ENCODE measurements around the gene MORC3.

DNA sequence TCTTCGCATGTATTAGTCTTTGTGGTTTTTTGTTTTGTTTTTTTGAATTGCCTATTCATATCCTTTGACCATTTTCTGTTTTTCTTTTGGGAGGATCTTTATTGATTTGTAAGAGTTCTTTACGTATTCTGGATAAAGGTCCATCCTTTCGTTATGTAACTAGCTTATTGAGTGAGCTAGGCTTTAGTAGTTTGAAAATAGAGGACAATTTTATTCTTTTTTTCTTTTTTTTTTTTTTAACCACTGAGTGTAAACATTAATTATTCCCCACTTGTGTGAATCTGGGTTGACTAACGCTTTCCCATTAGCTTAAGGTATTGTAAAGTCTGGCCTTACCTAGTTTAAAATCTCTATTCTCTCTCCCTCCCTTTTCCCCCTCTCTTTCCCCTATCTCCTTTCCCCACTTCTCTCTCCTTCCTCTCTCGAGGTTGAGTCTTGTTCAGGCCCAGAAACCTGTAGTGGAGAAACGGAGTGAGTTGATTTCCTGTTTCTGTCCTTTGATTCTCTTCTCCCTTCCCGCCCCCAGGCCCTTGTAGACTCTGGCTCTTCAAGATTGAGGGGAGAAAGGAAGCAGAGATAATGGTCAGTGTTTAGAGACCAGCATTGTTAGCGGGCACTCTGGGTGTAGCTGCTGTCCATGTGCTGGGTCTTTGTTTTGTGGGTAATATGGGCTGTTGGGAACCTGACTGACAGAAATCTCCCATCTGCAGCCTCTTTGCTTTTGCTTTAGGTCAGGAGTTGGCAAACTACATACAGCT lies 1.5 kb downstream of the MORC3 start:
- TF ChIP-seq, protein P1, sequence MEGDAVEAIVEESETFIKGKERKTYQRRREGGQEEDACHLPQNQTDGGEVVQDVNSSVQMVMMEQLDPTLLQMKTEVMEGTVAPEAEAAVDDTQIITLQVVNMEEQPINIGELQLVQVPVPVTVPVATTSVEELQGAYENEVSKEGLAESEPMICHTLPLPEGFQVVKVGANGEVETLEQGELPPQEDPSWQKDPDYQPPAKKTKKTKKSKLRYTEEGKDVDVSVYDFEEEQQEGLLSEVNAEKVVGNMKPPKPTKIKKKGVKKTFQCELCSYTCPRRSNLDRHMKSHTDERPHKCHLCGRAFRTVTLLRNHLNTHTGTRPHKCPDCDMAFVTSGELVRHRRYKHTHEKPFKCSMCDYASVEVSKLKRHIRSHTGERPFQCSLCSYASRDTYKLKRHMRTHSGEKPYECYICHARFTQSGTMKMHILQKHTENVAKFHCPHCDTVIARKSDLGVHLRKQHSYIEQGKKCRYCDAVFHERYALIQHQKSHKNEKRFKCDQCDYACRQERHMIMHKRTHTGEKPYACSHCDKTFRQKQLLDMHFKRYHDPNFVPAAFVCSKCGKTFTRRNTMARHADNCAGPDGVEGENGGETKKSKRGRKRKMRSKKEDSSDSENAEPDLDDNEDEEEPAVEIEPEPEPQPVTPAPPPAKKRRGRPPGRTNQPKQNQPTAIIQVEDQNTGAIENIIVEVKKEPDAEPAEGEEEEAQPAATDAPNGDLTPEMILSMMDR (IDR thresholded peaks at IDR 0.05; ENCODE audit: insufficient read depth, low read length, poor library complexity, severe bottlenecking), result no peak
- TF ChIP-seq EZH2phosphoT487 (conservative IDR thresholded peaks at IDR 0.05; ENCODE audit: low read length), result no peak
